ENCODE results near the gene SLC2A9.

- TF ChIP-seq GATA3 (IDR thresholded peaks at IDR 0.05; ENCODE audit: low read depth, low read length) (no peak), GATA2 (IDR thresholded peaks at IDR 0.05; ENCODE audit: low read depth, low read length) (no peak)
Observed at GRCh38 chr4:10069075-10069642, 47.9 kb upstream of the SLC2A9 start.

Data from SH-SY5Y (cell line).